HG02970 (cell line): ENCODE measurements around the gene TRIM15.
"Not testable (repeated sequence)": the region's sequence is repeated elsewhere in the genome, so short reads cannot be mapped to it uniquely, and the experiment has no call there.

Experiments used
- ATAC-seq: cut with Tn5 transposase; IDR thresholded peaks from one replicate; pipeline ENCODE4 v1.9.1; 2021; ENCODE audit warnings: mild to moderate bottlenecking, moderate library complexity, moderate number of reproducible peaks; ENCODE audit not compliant: unreplicated experiment, low FRiP score

The TRIM15 gene

GRCh38 chr6:30163090-30163917, at the start of gene TRIM15:
TRIM15 (plus strand) TSS chr6:30163546; CDS start chr6:30163685, 139 bp downstream.
- ATAC-seq = no peak

DNA sequence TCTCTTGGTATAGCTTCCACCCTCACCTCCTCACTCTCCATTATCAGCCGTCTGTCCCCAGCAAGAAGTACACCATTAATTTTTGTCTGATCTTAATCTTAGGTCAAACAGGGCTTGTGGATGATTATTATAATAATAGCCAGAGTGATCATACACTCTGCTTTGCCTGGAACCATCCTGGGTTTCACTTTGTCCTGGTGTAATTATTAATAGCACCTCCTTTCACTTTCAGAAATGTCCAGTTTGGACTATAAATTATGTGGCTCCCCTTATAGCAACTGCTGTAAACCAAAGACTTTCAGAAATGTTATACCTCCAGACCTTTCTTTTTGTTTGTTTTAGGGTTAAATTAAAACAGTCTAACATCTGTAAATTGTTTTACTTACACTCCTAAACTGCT, 49.5 kb upstream of the TRIM15 start:
- no peak for ATAC-seq

DNA sequence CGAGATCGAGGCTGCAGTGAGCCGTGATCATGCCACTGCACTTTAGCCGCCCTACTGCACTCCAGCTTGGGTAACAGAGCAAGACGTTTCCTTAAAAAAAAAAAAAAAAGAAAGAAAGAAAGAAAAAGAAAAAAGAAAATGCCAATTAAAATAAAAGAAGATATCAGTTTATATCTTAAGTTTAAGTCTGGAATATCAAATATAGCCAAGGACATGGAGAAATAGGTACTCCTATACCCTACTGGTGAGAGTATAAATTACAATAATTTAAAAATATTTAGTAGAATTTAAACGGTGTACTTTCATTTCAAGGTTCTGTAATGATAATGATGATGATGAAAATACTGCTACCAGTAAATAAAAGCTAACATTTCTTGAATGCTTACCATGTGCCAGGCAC, 46.6 kb upstream of the TRIM15 start:
- no peak for ATAC-seq

- not testable (repeated sequence) for ATAC-seq
Observed at GRCh38 chr6:30118691-30119090, 44.7 kb upstream of the TRIM15 start.

DNA sequence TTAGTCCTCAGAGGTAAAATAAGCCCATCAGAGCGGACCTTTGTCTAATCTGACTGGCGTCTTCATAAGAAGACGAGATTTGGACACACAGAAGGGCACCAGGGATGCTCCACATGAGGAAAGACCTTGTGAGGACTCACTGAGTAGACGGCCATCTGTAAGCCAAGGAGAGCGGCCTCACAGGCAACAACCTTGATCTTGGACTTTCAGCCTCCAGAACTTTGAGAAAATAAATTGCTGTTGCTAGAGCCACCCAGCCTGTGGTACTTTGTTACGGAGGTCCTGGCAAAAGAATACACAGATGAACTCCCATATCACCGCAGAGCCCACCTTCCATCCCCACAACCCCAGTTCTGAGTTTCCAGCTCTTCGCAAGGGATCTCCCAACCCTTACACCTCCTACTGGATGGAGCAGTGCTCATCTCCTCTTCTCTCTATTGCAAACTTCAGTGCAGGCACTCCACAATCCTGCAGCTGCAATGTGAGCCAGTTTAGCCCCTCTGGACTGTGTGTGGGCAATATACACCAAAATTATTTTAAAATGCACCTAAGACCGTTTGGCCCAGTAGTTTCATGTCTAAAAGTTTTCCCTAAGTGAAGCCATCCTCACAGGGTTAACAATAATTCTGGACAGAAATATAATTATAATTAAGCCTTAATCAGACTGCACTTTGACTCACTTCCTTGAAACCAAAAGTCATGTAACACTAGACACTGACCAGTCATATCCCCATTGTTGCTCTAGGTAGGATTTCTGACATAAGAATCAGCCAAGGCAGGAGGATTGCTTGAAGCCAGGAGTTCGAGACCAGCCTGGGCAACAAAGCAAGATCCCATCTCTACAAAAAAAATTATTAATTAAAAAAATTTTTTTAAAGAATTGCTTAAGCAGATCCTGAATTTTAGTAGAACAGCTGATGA, 41.6 kb upstream of the TRIM15 start:
- ATAC-seq = no peak

DNA sequence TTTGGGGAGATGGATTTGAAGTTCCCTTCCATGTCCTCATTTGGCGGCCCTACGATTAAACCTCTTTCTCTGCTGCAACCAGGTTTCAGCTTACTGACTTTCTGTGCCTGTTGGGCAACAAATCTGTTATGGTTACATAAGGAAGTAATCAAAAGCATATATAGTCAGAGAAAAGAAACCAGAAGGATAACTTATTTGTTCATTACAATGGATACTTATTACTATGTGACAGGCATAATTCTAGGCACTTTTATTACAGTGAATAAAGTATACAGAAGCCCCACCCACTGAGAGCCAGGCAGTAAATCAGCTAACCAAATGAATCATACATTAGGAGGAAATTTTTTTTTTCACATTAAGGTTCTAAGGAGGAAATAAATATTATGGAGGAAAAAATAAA, 40.8 kb upstream of the TRIM15 start:
- ATAC-seq = no peak

DNA sequence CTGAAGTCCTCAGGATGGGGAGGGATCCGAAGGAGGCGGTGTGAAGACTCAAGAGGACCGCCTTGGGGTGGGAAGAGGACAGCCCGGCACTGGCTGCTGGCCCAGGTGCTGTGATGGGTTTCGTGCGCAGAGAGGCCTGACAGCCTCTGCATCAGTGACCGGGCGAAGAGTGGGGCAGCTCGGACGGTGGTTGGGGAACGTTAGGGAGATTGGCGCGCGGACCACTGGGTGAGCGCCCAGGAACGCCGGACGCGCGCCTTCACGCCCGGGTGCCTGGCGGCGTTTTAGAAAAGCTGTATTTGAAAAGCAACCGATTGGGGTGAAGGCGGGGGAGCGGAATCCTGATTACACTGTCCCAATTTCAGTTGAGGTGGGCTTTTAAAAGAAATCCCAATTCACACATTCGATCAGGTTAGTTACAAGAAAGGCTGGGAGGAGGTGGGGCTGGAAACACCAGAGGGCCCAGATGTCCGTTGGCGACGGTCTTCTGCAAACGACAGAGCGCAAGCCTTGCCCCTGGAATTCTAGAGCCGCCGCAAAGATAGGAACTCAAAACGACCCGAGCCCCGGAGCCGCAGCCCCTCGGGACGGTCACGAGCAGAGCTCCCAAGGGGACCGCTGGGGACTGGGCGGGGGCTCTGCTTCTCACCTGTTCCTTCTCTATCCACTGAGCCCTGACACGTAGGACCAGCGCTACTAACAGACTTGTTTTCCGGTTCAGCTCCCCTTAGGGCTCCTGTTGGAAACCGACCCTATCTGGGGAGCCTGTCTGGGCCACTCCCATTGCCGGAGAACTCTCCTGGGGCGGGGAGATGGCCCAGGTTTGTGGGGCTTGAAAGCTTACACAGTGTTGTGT, 35.9 kb upstream of the TRIM15 start:
- ATAC-seq = no peak

DNA sequence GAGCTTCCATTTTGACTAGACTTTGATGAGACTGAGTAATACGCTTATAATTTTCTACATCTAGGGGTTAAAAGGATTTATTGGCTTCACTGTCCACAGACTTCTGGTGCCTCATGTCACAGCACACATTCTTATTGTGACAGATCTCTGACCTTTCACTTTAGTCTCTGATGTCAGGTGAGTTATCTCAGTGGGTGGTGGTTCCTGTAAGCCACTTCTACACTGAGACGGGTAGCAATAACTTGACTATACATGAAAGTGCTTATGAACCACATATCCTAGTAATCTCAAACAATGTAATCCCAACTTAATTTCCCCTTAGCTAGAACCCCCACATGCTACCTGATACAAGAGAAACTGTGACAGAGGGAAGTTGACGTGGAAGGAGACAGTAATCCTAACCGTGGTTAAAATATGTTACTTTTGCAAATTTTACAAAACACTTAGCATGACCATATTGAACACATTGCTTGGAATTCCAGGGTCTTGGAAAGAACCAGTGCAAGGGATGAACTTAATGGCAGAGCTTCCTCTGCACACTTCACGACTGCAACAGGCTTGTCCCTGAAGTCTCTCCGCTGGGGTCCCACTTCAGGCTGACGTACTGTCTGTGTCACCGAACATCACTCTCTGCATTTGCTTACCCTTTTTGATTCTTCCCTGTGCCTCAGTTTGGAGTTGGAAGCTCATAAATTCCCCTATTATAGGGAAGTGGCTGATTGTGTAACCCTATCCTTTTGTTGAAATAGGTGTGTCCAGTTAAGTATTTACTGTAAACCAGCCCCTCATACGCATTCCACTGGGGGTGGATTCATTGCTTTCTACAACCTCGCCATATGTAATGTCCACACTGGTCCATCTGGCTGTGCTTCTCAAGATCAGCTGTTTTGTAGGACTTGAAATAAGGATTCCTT, 33.8 kb upstream of the TRIM15 start:
- ATAC-seq = no peak

- no peak for ATAC-seq
Observed at GRCh38 chr6:30130179-30130679, 33.1 kb upstream of the TRIM15 start.

- ATAC-seq = no peak
Observed at GRCh38 chr6:30130887-30131862, 32.2 kb upstream of the TRIM15 start.

- no peak for ATAC-seq
Observed at GRCh38 chr6:30131947-30132497, 31.3 kb upstream of the TRIM15 start.

GRCh38 chr6:30135147-30135546, 28.2 kb upstream of the TRIM15 start:
- no peak for ATAC-seq

- no peak for ATAC-seq
Observed at GRCh38 chr6:30135757-30136156, 27.6 kb upstream of the TRIM15 start, which contains the start of gene TRIM40. TRIM40 (plus strand) TSS chr6:30136140; CDS start chr6:30137037, 897 bp downstream.

GRCh38 chr6:30136570-30137286, 26.6 kb upstream of the TRIM15 start:
- ATAC-seq = no peak

- not testable (repeated sequence) for ATAC-seq
Observed at GRCh38 chr6:30140240-30140639, 23.1 kb upstream of the TRIM15 start.

DNA sequence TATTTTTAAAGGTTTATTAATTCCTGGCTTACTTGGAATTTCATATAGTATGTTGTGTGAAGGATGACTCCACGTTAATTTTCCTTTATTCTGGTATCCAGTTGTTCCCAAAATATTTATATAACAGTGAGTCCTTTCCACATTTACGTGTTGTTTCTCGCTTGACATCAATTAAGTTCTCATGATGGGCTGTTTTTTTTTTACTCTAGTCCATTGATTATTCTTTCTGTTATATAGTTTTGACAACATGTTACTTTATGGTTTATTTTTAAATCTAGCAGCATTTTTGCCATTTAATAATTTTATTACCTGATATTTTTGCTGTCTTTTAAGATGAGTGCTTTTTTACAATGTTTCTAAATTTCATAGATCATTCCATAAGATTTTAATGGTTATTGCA, 20.7 kb upstream of the TRIM15 start:
- no peak for ATAC-seq

GRCh38 chr6:30143780-30144179, 19.6 kb upstream of the TRIM15 start:
- no peak for ATAC-seq
